Renal cortex interstitium (tissue), 11 donors: ENCODE data around the gene DPH3. TPM values are rescaled to one million over a fixed set of nuclear protein-coding genes. Genes with fewer than 3 reads are reported as not detected.

Experiments used
- DNase-seq, 11 donors: peaks; one replicate each; pipeline ENCODE4 v3.0.0-alpha.2; 2013; ENCODE audit warnings: low read depth in 9 of 11, low spot score in 4 of 11; ENCODE audit errors: extremely low read depth in 1 of 11
- polyA plus RNA-seq, 3 donors: library from polyadenylated mRNA; unstranded; fragments of 120-200 nt; gene quantifications; one replicate each; pipeline ENCODE4 v1.2.1, GENCODE V29; 2013; ENCODE audit not compliant: insufficient read length in 3 of 3

The DPH3 gene
- polyA plus RNA-seq, 3 donors = 21.9 to 28.6 (median 25.9) TPM

DNA sequence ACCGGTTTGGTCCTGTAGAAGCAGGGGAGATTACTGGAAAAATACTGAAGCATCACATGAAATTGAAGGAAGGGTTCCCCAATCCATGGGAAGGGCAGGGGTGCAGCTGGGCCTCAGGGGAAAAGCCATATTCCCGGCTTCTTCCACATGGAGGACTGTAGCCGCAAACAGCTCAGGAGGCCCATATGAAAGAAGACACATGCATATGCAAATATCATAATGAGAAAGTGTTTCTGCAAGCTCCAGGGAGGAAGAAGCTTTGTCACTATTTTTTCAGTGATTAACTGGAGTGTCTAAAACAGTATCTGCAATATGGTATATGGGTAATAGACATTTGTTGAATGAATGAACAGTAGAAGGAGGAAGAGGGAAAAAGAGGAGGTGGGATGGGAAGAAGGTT lies 19.1 kb downstream of the DPH3 start:
- DNase-seq = no peak

DNA sequence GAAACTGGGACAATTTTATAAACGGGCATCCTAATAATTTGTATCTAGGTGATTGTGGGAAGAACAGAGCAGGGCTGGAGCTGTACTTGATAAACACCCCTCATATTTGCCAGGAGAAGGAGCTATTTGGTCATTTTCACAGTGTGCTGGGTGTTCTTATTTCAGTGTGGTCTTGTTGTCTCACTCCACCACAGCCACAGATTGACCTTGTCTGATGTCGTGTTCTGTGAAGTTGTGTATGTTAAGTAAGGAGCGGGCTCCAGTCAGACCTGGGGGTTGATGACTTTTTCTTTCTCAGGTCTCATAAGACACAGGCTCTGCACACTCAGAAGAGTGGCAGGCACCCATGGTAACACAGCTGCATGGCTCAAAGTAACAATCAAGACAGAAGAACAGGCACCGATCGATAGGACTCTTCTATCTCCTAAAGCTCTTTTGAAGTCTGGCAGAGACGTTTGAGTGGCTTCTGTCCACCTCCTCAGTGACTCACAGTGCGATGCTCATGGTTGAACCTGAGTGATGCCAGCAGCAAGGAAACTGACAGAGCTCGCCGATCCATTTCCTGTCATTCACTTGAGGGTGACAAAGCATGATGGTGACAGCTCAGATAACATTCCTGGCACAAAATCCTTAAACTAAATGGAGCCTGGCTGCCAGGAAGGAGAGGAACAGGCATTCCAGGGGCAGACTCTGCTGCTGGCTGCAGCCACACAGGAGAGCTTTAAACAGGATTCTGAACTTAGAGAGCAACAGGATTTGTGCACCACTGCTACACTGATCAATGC lies 20.8 kb downstream of the DPH3 start:
- DNase-seq = peak in 1 of 11 donors; percentile 10

DNA sequence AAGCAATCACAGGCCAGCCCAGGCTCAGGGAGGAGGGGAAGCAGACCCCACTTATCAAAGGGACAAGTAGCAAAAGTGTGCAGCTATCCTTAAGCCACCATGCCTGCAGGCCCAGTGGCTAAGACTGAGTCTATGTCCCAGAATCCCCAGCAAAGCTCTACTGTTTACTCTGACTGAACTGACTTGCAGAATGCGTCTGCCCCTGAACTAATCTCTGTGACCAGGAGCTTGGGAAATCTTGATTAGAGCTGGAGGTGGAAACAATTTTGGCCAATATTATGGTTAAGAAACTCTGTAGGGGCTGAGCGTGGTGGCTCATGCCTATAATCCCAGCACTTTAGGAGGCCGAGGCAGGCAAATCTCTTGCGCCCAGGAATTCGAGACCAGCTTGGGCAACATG lies 22.6 kb downstream of the DPH3 start:
- no peak for DNase-seq

DNA sequence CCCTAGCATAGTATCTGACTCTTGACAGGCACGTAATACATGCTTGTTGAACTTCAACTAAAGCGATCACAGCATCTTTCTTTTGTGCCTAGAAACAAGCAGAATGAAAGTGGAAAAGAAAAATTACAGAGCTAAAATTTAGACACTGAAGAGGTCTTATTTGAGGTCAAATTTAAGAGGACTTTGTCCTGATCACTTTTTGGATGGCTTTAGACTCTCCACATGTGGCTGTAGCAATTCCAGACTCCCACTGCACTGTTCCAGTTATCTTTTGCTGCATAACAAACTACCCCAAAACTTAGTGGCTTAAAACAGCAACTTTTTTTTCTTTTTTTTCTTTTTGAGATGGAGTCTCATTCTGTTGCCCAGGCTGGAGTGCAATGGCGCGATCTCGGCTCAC lies 23.5 kb downstream of the DPH3 start:
- no peak for DNase-seq

DNA sequence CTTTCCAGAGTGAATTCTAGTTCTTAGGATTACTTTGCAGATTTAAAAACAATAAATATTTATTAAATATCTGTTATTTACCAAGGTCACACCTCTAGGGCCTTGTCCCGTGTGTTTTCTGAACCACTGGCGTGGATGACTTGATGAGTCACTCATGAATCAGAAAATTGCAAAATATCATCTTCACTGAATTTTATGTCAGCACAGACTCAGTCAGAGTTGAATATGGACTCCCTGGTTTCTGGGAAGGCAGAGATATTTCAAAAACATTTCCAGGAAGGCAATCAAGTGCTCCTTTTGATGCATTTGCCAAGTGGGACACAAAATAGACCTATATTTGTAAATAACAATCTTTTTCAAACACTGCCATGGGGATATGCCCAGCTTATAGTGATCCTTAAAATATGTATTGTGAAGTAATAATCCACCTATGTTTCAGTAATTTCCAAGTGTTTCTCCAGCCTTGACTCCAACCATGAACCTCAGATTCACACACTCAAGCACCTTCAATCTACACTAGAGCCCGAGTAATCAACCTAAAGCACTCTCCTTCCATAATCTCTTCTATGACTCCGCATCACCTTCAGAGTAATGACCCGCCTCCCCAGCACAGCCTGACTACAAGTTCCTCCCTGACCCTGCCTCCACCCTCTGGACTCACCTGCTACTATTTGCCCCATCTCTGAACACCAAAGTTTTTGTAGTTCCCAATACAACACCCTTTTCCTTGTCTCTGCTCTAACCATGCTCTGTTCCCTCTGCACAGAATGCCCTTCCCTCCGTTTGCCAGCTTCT lies 24.3 kb downstream of the DPH3 start:
- no peak for DNase-seq

DNA sequence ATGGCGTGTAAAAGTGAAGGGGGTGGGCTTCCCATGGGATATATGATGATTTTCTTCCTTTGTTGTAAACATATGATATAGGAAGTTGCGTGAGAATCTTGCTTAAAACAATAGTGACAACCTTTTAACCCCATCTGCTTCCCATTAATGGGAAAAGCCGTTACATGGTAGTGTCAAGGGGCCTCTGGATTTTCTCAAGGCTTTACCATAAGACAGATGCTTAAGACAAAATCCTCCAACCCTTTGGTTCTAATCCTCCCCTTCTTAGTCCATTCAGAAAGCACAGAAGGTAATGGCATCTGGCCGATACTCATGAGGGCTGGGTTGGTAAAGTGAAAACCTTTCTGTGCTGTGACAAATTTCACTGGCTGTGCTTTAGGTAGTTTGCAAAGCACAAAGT lies 25.0 kb downstream of the DPH3 start:
- DNase-seq = no peak

DNA sequence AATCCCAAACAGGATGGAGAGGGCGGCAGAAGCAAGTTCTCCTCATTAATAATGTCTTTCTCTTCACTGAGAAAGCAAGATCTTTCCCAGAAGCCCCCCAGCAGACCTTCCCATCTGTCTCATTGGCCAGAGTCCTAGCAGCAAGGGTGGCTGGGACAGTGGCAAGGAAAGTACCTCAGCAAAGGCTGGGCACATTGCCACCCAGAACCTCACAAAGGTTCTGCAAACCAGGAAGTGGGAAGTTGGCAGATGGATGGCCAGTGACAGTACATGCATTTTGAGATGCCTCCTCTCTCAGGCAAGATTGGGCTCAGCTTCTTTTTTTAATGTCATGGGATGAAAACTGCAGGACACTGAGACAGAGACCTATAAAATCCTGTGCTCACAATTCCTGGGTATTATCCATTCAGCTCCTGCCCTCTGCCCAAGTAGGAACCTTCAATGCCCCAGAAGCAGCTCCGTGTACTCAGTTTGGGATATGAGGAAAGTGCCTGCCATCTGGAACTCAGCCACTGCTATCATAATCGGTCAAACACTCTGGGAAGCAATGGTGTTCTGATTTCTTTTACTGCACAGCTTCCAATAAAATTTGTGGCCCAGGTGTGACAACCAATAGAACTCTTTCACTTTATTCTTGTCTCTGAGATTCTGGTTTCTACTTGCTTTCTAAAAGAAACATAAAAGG lies 25.5 kb downstream of the DPH3 start:
- no peak for DNase-seq

DNA sequence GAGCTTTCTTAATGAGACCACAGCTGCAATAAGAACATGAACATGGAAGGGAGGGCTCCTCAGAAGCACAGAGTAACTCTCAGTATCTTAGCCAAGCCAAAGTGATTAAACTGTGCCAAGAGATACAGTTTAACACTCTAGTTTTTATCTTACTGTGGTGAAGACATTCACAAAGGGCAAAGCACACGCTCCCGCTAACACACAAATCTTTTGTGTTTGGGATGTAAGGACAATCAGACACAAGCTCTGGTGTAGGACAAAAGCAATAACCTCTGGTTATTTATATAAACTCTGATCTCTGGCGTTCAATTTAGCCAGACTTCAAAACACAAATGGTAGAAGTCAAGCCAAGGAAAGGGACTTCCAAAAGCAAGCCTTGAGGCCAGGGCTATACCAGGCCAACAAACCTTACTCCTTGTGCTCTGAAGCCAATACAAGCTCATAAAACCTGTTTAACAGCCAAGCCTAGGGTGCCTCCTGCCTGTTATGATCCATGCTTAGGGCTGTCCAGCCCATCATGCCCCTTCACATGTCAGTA lies 27.8 kb downstream of the DPH3 start:
- no peak for DNase-seq

DNA sequence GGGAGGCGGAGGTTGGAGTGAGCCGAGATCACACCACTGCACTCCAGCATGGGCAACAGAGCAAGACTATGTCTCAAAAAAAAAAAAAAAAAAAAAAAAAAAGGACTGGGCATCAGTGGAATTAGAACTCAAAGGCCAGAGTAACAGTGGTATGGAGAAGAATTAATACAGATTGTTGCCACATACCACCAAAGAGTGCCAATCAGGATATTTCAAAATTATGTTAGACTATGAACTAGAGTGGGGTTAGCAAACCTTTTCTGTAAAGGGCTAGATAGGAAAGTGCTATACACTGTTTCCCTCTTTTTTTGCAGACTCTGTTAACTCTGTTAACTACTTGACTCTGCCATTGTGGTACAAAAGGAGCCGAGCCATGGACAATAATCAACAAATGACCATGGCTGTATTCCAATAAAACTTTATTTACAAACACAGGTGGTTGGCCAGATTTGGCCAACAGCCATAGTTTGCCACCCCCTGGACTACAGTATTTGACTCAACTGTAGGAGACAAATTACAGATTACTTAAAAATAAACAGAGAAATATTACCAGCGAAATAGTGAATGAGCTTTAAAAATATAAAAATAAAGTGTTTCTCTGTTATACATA lies 28.6 kb downstream of the DPH3 start:
- DNase-seq = no peak

DNA sequence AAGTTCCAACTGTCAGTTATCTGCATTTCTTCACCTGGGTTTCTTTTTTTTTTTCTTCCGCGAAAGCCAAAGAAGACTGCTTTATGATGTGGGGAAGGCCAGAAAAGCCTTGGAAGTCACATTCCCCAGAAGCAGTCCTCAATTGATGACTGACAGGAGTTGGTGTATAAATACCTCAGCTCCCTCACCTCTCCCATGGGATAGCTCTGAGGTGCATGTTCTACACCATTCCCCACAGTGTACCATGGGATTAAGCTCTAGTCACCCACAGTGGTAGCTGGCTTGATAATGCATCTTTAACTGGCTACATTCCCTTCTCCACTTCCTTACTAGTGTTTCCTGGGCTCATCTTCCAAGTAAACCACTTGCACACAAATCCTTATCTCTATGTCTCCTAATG lies 30.5 kb downstream of the DPH3 start:
- DNase-seq = no peak

DNA sequence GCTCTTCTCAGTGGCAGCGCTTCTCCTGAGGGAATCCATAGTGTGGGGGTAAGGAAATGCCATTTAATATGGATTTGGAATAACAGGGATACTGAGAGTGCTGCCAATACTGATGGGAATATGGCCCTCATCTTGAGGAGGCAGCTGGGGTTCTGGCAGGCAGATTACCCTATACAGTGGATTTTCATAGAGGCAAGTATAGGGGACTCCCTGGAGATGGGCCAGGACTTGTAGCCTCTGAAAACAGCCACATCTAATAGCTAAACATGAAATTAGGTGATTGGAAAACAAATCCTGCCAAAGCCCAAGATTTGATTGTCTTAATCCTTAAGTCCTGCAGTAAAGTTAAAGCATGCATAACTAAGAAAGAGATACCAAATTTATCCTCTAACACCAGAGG lies 30.9 kb downstream of the DPH3 start:
- no peak for DNase-seq

DNA sequence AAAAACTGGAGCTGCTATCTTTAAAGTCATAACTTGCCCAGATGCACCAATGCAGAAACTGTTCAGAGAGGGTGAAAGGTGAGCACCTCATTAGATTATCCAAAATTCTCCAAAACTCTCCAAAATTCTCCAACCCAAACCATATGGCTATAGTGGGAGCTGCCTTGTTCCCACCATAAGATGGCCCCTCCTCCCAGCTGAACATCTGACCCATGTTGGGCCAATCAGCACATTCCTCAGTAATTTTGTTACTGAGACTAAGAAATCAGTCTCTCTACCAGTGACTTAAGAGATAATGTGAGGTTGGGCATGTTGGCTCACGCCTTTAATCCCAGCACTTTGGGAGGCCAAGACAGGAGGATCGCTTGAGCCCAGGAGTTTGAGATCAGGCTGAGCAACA lies 32.8 kb downstream of the DPH3 start:
- no peak for DNase-seq

DNA sequence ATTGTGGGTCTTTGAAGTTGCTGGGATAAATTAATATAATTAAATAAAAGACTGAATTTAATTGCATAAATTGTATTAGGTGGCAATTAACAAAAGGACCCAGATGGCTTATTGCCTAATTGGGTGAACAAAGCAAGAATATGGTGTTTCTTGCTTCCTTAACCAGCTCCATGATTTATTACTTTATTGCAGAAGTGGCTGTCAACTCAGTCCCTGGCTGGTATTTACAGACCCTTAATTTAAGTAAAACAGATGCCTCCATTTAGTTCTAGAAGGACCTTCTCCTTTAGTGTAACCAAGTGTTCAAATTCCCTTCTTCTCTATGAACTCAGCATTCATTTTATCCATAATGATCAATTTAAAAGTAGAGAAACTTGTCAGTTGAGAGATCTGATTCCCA lies 35.1 kb downstream of the DPH3 start:
- DNase-seq = no peak

DNA sequence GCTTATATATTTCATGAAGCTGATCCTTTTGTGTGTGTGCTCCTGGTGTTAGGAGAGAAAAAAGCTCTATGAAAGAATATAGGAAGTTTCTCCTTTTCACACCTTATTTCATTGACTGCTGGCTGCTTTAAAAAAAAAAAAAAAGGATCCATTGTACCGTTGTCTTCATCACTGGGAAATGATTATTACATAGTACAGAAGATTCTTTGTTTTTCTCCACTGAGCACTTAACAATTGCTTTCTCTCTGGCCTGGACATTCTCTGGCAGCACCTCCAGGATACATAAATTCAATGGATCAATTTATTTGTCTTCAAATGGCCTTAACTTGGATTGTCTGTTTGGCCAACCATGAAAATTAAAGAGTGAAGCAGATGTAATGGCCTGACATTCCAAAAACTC lies 37.2 kb downstream of the DPH3 start:
- DNase-seq = no peak

DNA sequence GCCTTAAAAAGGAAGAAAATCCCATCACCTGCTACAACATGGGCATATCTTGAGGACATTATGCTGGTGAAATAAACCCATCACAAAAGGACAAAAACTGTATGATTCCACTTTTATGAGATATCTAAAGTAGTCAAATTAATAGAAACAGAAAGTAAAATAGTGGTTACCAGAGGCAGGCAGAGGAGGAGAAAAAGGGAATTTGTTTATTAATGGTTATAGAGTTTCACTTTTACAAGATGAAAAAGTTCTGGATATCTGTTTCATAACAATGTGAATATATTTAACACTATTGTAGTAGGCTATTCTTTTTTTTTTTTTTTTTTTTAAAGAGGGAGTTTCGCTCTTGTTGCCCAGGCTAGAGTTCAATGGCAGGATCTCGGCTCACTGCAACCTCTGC lies 40.4 kb downstream of the DPH3 start:
- DNase-seq = no peak

DNA sequence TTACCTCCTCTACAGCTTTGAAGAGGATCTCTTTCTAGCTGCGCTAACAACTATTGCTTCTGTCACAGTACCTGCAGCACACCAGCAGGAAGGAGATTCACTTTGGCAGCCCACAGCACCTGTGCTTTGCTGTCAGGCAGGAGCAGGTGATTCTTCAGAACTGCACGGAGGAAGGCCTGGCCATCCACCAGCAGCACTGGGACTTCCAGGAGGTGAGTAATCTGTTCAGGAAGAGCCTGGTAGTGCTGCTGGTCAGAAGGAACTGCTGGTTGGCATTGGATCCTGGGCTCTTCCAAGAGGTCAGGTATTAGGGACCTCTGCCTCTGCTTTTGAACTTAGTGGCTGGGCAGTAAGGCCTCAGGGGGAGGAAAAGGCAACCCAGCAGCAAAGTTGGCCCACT lies 42.2 kb downstream of the DPH3 start:
- no peak for DNase-seq

DNA sequence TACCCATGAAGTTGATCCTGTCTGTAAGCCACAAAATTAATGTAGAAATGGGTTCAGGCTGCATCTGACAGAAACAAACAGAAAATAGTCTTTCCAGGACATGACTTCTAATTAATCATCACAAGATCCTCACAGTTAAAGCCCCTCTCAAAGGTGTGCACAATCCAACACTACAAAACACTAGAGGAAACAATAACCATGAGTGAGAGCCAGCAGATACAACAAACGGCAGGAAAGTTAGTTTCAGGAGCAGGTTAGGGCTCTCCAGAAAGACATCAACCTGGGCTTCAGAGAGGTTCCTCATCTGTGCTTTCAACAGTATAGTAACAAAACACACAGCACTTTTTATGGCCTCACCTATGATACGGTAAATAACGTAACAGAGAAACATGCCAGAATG lies 42.8 kb downstream of the DPH3 start:
- no peak for DNase-seq

DNA sequence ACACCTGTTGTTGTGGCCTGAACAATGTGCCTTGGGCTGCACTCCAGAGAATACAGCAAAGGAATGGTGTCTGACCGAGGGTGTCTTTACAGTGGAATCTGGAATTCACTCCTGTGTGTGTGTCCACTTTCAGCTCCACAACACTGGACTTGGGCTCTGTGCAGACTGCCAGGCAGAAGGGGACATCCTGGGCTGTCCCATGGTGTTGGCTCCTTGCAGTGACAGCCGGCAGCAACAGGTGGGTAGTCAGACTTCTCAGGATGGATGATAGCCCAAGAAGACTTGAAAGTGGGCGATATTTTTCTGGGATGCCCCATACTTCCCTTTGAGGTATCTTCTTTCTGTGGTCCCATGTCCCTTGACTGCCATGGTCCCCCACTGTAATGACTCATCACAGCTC lies 45.0 kb downstream of the DPH3 start:
- DNase-seq = no peak

DNA sequence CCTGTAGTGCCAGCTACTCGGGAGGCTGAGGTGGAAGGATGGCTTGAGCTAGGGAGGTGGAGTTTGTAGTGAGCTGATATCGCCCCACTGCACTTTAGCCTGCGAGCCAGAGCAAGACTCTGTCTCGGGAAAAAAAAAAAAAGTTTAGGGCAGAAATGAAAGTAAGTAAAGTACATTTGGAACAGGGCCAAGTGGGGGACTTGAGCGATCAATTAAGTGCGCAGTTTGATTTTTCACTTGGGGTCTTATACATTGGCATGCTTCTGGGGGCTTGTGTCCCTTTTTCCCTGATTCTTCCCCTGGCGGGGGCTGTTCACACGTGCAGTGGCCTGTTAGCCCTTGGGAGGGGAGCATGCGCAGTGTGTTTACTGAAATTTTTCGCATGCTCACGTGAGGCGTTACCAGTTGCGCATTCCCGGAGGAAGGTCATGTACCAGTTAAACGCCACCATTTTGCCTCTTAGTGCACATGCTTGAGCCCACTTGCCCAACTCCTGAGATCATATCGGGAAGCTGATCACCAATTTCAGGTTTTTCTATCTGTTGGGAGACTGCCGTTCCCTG lies 48.3 kb downstream of the DPH3 start:
- no peak for DNase-seq
